ENCODE data around the gene TIMP4.
A peak's percentile ranks its signal among the peaks of the same experiment; 100 is the strongest.

The TIMP4 gene

GRCh38 chr3:12158387-12159226, at the start of gene TIMP4:
TIMP4 (minus strand) TSS chr3:12158912; CDS start chr3:12158840, 72 bp downstream.
- no peak for DNase-seq

- no peak for DNase-seq
Observed at GRCh38 chr3:12205171-12205570, 46.5 kb upstream of the TIMP4 start.

GRCh38 chr3:12201813-12202212, 43.1 kb upstream of the TIMP4 start:
- DNase-seq, result no peak

GRCh38 chr3:12198301-12198700, 39.6 kb upstream of the TIMP4 start:
- DNase-seq, result no peak

GRCh38 chr3:12197475-12197874, 38.8 kb upstream of the TIMP4 start:
- no peak for DNase-seq

GRCh38 chr3:12196684-12197083, 38.0 kb upstream of the TIMP4 start:
- DNase-seq, result no peak

GRCh38 chr3:12195231-12195630, 36.5 kb upstream of the TIMP4 start:
- DNase-seq, result no peak

GRCh38 chr3:12194669-12195161, 36.0 kb upstream of the TIMP4 start:
- peak; percentile 69 for DNase-seq

- no peak for DNase-seq
Observed at GRCh38 chr3:12194209-12194608, 35.5 kb upstream of the TIMP4 start.

GRCh38 chr3:12193485-12194165, 34.9 kb upstream of the TIMP4 start:
- DNase-seq, result peak; percentile 56

- no peak for DNase-seq
Observed at GRCh38 chr3:12192655-12193484, 34.2 kb upstream of the TIMP4 start.

- DNase-seq, result no peak
Observed at GRCh38 chr3:12192173-12192572, 33.5 kb upstream of the TIMP4 start.

GRCh38 chr3:12191559-12191958, 32.8 kb upstream of the TIMP4 start:
- DNase-seq, result no peak

- DNase-seq, result no peak
Observed at GRCh38 chr3:12190832-12191231, 32.1 kb upstream of the TIMP4 start.

GRCh38 chr3:12190221-12190807, 31.6 kb upstream of the TIMP4 start:
- no peak for DNase-seq

- no peak for DNase-seq
Observed at GRCh38 chr3:12188681-12189287, 30.1 kb upstream of the TIMP4 start.

- DNase-seq, result peak; percentile 58
Observed at GRCh38 chr3:12188328-12188648, 29.6 kb upstream of the TIMP4 start.

GRCh38 chr3:12187448-12188327, 29.0 kb upstream of the TIMP4 start:
- peak; percentile 90 for DNase-seq

- no peak for DNase-seq
Observed at GRCh38 chr3:12186515-12187286, 28.0 kb upstream of the TIMP4 start.

GRCh38 chr3:12186046-12186445, 27.3 kb upstream of the TIMP4 start:
- DNase-seq, result no peak

All from activated CD4-positive, alpha-beta T cell treated with anti-CD3 and anti-CD28 coated beads for 48 hours (primary cell).